ENCODE data around the gene OR6S1.
"Not testable (repeated sequence)": the region's sequence is repeated elsewhere in the genome, so short reads cannot be mapped to it uniquely, and the experiment has no call there.

Gene OR6S1

GRCh38 chr14:20608383-20609110 lies 32.9 kb downstream of the OR6S1 start:
- no peak for DNase-seq

- DNase-seq, result no peak
Observed at GRCh38 chr14:20607617-20608016, 33.9 kb downstream of the OR6S1 start.

GRCh38 chr14:20606902-20607242 lies 34.6 kb downstream of the OR6S1 start:
- no peak for DNase-seq

GRCh38 chr14:20606190-20606901 lies 35.1 kb downstream of the OR6S1 start:
- no peak for DNase-seq

GRCh38 chr14:20603813-20604690 lies 37.4 kb downstream of the OR6S1 start:
- no peak for DNase-seq

- DNase-seq, result no peak
Observed at GRCh38 chr14:20602583-20602982, 38.9 kb downstream of the OR6S1 start.

- no peak for DNase-seq
Observed at GRCh38 chr14:20601522-20601921, 40.0 kb downstream of the OR6S1 start.

- no peak for DNase-seq
Observed at GRCh38 chr14:20597108-20597507, 44.4 kb downstream of the OR6S1 start.

- not testable (repeated sequence) for DNase-seq
Observed at GRCh38 chr14:20595726-20596125, 45.8 kb downstream of the OR6S1 start.

- no peak for DNase-seq
Observed at GRCh38 chr14:20592574-20592973, 48.9 kb downstream of the OR6S1 start.

GRCh38 chr14:20591235-20591634 lies 50.3 kb downstream of the OR6S1 start, which contains the start of gene RNASE12:
Gene RNASE12, minus strand, starts transcription at chr14:20591376. Its CDS starts 653 bp downstream, at chr14:20590723.
- DNase-seq, result no peak
